Measurements from ENCODE around the gene TESK2. TPM values are rescaled to one million over a fixed set of nuclear protein-coding genes. Genes with fewer than 3 reads are reported as not detected.

Gene TESK2
- total and polyA plus RNA-seq, 2 of the 13 experiments (the other 11 are each of a cell fraction or from before 2014, with no cell fraction given), result 5.5 to 9.6 TPM

DNA sequence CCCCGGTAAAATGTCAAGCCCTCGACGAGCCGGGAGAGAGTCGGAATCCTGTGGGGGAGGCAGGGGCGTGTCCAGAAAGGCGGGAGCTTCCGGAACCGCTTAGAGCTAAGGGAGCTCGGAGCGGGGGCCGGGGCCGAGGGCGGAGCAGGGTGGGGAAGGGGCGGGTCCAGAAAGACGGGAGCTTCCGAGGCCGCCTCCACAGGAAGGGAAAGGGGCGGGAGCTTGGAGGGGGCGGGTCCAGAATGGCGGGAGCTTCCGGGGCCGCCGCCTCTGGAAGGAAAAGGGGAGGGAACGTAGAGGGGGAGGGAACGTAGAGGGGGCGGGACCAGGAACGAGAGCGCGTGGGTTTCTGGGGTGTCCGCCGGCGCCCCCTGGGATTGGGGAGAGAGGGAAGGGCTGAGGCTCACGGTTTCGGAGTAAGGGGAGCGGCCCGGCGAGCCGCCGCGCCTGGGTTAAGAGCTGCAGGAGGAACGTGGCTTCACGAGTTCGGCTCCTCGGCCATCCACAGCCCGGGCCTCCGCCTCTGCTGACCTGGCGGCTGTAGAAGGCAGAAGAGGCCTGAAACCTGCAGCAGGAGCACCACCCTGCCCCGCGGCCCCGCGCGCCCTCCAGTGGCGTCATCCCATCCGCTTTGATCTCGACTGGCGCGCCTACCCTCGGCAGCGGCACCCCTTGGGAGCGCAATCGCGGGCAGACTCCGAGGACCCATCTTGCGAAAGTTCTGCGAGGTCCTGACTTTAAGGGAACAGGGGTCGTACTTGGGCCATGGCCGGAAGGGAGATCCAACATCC lies 187.2 kb downstream of the TESK2 start (continued):
- TF ChIP-seq ZBTB21 (CRISPR knock-in tag; IDR thresholded peaks at IDR 0.05) (no peak), SMAD3 (CRISPR knock-in tag; IDR thresholded peaks at IDR 0.05) (peak; percentile 42; the same call in 1 of the 2 replicates), ZBTB3 (CRISPR knock-in tag; IDR thresholded peaks at IDR 0.05; ENCODE audit: borderline replicate concordance, low read depth) (no peak), SP140L (CRISPR knock-in tag; IDR thresholded peaks at IDR 0.05; ENCODE audit: borderline replicate concordance) (no peak), ZNF468 (CRISPR knock-in tag; IDR thresholded peaks at IDR 0.05) (no peak), RAD51 (IDR thresholded peaks at IDR 0.05; ENCODE audit: borderline replicate concordance) (no peak), HOXD1 (CRISPR knock-in tag; IDR thresholded peaks at IDR 0.05) (0 out of 2 replicates have a peak, but pooled peaks have one; percentile 26), ZNF572 (CRISPR knock-in tag; IDR thresholded peaks at IDR 0.05) (peak; percentile 81; the same call in 1 of the 2 replicates), ZNF878 (CRISPR knock-in tag; IDR thresholded peaks at IDR 0.05) (no peak), KDM6A (CRISPR knock-in tag; IDR thresholded peaks at IDR 0.05; ENCODE audit: low read depth) (0 out of 2 replicates have a peak, but pooled peaks have one; percentile 30), ZNF326 (CRISPR knock-in tag; IDR thresholded peaks at IDR 0.05; ENCODE audit: borderline replicate concordance) (no peak), ZNF652 (CRISPR knock-in tag; IDR thresholded peaks at IDR 0.05; ENCODE audit: borderline replicate concordance, low read depth) (peak; percentile 50; the same call in 1 of the 2 replicates), HDAC1 (CRISPR knock-in tag; IDR thresholded peaks at IDR 0.05) (peak; percentile 83), ZFAT (CRISPR knock-in tag; conservative IDR thresholded peaks at IDR 0.05) (no peak), SOX13 (IDR thresholded peaks at IDR 0.05) (no peak), SOX13 (CRISPR knock-in tag; conservative IDR thresholded peaks at IDR 0.05 in 1 of 2, IDR thresholded peaks at IDR 0.05 in 1 of 2) (peak in 1 of 2 experiments; percentile 56; a peak in 2 of 4 replicates), ZSCAN9 (CRISPR knock-in tag; IDR thresholded peaks at IDR 0.05; ENCODE audit: borderline replicate concordance) (peak; percentile 31; the same call in 1 of the 2 replicates), ZFP37 (CRISPR knock-in tag; IDR thresholded peaks at IDR 0.05; ENCODE audit: borderline replicate concordance) (peak; percentile 20; the same call in 1 of the 2 replicates), ELF1 (CRISPR knock-in tag; IDR thresholded peaks at IDR 0.05) (peak; percentile 75), ZSCAN29 (CRISPR knock-in tag; conservative IDR thresholded peaks at IDR 0.05) (no peak), ZNF543 (CRISPR knock-in tag; IDR thresholded peaks at IDR 0.05) (no peak)
- TF ChIP-seq, protein P1, sequence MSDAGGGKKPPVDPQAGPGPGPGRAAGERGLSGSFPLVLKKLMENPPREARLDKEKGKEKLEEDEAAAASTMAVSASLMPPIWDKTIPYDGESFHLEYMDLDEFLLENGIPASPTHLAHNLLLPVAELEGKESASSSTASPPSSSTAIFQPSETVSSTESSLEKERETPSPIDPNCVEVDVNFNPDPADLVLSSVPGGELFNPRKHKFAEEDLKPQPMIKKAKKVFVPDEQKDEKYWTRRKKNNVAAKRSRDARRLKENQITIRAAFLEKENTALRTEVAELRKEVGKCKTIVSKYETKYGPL (CRISPR knock-in tag; IDR thresholded peaks at IDR 0.05), result no peak
- TF ChIP-seq, protein P2, sequence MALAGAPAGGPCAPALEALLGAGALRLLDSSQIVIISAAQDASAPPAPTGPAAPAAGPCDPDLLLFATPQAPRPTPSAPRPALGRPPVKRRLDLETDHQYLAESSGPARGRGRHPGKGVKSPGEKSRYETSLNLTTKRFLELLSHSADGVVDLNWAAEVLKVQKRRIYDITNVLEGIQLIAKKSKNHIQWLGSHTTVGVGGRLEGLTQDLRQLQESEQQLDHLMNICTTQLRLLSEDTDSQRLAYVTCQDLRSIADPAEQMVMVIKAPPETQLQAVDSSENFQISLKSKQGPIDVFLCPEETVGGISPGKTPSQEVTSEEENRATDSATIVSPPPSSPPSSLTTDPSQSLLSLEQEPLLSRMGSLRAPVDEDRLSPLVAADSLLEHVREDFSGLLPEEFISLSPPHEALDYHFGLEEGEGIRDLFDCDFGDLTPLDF (CRISPR knock-in tag; IDR thresholded peaks at IDR 0.05), result no peak; the same call in 1 of the 2 replicates
- TF ChIP-seq, protein P3, sequence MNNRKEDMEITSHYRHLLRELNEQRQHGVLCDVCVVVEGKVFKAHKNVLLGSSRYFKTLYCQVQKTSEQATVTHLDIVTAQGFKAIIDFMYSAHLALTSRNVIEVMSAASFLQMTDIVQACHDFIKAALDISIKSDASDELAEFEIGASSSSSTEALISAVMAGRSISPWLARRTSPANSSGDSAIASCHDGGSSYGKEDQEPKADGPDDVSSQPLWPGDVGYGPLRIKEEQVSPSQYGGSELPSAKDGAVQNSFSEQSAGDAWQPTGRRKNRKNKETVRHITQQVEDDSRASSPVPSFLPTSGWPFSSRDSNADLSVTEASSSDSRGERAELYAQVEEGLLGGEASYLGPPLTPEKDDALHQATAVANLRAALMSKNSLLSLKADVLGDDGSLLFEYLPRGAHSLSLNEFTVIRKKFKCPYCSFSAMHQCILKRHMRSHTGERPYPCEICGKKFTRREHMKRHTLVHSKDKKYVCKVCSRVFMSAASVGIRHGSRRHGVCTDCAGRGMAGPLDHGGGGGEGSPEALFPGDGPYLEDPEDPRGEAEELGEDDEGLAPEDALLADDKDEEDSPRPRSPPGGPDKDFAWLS (CRISPR knock-in tag; IDR thresholded peaks at IDR 0.05; ENCODE audit: borderline replicate concordance), result no peak
